Nephron (organoid): ENCODE measurements around the gene DCDC2C.

ENCODE experiments used
- H3K27ac Mint-ChIP-seq, 3 experiments: 2 replicates each; pipeline ENCODE4 v1.8.0; 2020; ENCODE audit warnings: mixed read lengths in 3 of 3, mild to moderate bottlenecking in 2 of 3, moderate library complexity in 1 of 3
- H3K27me3 Mint-ChIP-seq: 2 replicates; pipeline ENCODE4 v1.8.0; 2021; ENCODE audit warnings: low read depth, mild to moderate bottlenecking, moderate library complexity, mixed read lengths
- H3K36me3 Mint-ChIP-seq: 2 replicates; pipeline ENCODE4 v1.8.0; 2020; ENCODE audit warnings: low read depth, mixed read lengths
- H3K4me1 Mint-ChIP-seq: 2 replicates; pipeline ENCODE4 v1.8.0; 2020; ENCODE audit warnings: mixed read lengths
- H3K4me3 Mint-ChIP-seq, 3 experiments: 2 replicates each; pipeline ENCODE4 v1.8.0; 2020; ENCODE audit warnings: mild to moderate bottlenecking in 3 of 3, mixed read lengths in 3 of 3, moderate library complexity in 2 of 3
- H3K9me3 Mint-ChIP-seq: 2 replicates; pipeline ENCODE4 v1.8.0; 2020; ENCODE audit warnings: mixed read lengths
- CTCF ChIP-seq, 3 experiments: fragments of 200-600 bp; sonication (generic); IDR thresholded peaks; one replicate each; pipeline ENCODE4 v1.5.0; 2021; ENCODE audit warnings: antibody characterized with exemption in 3 of 3; ENCODE audit not compliant: unreplicated experiment in 3 of 3

Gene DCDC2C

GRCh38 chr2:3678212-3678611, 25.2 kb upstream of the DCDC2C start:
- no peaks in the 10 kb centered on the region for H3K9me3 Mint-ChIP-seq
- no peaks in the 10 kb centered on the region for H3K4me1 Mint-ChIP-seq
- no peak for TF ChIP-seq CTCF (IDR thresholded peaks at IDR 0.05; ENCODE audit: unreplicated experiment in 3 of 3)
- H3K36me3 Mint-ChIP-seq, result no peaks in the 10 kb centered on the region
- H3K27ac Mint-ChIP-seq, result no peak overlapping the region
- no peak overlapping the region for H3K4me3 Mint-ChIP-seq
- peaks cover 11% of the 10 kb centered on the region for H3K27me3 Mint-ChIP-seq

- Mint-ChIP-seq H3K4me3 (no peak overlapping the region), H3K9me3 (no peaks in the 10 kb centered on the region), H3K4me1 (no peaks in the 10 kb centered on the region), H3K36me3 (no peaks in the 10 kb centered on the region), H3K27me3 (peaks cover 11% of the 10 kb centered on the region), H3K27ac (no peak overlapping the region)
- TF ChIP-seq CTCF (IDR thresholded peaks at IDR 0.05; ENCODE audit: unreplicated experiment in 3 of 3), result no peak
Observed at GRCh38 chr2:3679180-3679579, 24.2 kb upstream of the DCDC2C start.

GRCh38 chr2:3679616-3680393, 23.6 kb upstream of the DCDC2C start:
- peaks cover 11% of the 10 kb centered on the region for H3K27me3 Mint-ChIP-seq

GRCh38 chr2:3680548-3681345, 22.6 kb upstream of the DCDC2C start:
- peaks cover 11% of the 10 kb centered on the region for H3K27me3 Mint-ChIP-seq
- no peak overlapping the region for H3K4me3 Mint-ChIP-seq
- peaks cover 2% of the 10 kb centered on the region for H3K9me3 Mint-ChIP-seq
- H3K27ac Mint-ChIP-seq, result no peak overlapping the region
- H3K4me1 Mint-ChIP-seq, result no peaks in the 10 kb centered on the region
- TF ChIP-seq CTCF (IDR thresholded peaks at IDR 0.05; ENCODE audit: unreplicated experiment in 3 of 3), result no peak
- H3K36me3 Mint-ChIP-seq, result no peaks in the 10 kb centered on the region

More at GRCh38 chr2:3679616-3680393, 23.6 kb upstream of the DCDC2C start:
- H3K27ac Mint-ChIP-seq, result no peak overlapping the region
- no peak for TF ChIP-seq CTCF (IDR thresholded peaks at IDR 0.05; ENCODE audit: unreplicated experiment in 3 of 3)
- no peaks in the 10 kb centered on the region for H3K9me3 Mint-ChIP-seq
- H3K4me1 Mint-ChIP-seq, result no peaks in the 10 kb centered on the region
- H3K36me3 Mint-ChIP-seq, result no peaks in the 10 kb centered on the region
- no peak overlapping the region for H3K4me3 Mint-ChIP-seq

GRCh38 chr2:3681625-3682024, 21.8 kb upstream of the DCDC2C start:
- TF ChIP-seq CTCF (IDR thresholded peaks at IDR 0.05; ENCODE audit: unreplicated experiment in 3 of 3), result no peak
- peaks cover 11% of the 10 kb centered on the region for H3K27me3 Mint-ChIP-seq
- no peaks in the 10 kb centered on the region for H3K36me3 Mint-ChIP-seq
- H3K9me3 Mint-ChIP-seq, result peaks cover 2% of the 10 kb centered on the region
- H3K4me3 Mint-ChIP-seq, result no peak overlapping the region
- H3K4me1 Mint-ChIP-seq, result no peaks in the 10 kb centered on the region
- H3K27ac Mint-ChIP-seq, result no peak overlapping the region
